WERI-Rb-1 (cell line): Measurements from ENCODE around the gene NR4A1.

Source experiments
- DNase-seq: peaks from one replicate; pipeline ENCODE4 v3.0.0-alpha.2; 2020
- H3K27ac ChIP-seq: fragments of 250-450 bp; sonication (Bioruptor Pico); 2 replicates; pipeline ENCODE4 v1.5.1; 2020; ENCODE audit warnings: mild to moderate bottlenecking, moderate library complexity
- H3K27me3 ChIP-seq: fragments of 250-450 bp; sonication (Bioruptor Pico); 2 replicates; pipeline ENCODE4 v1.5.1; 2021; ENCODE audit warnings: mild to moderate bottlenecking, low read depth, moderate library complexity; ENCODE audit not compliant: insufficient read depth, severe bottlenecking
- H3K36me3 ChIP-seq: fragments of 250-450 bp; sonication (Bioruptor Pico); 2 replicates; pipeline ENCODE4 v1.5.1; 2020; ENCODE audit warnings: mild to moderate bottlenecking, moderate library complexity
- H3K4me3 ChIP-seq: 2 replicates; pipeline ENCODE4 v1.5.1; 2011; ENCODE audit warnings: low read depth, mild to moderate bottlenecking, control low read depth, low read length
- H3K9me3 ChIP-seq: fragments of 250-450 bp; sonication (Bioruptor Pico); 2 replicates; pipeline ENCODE4 v1.5.1; 2021; ENCODE audit warnings: mild to moderate bottlenecking, moderate library complexity; ENCODE audit not compliant: severe bottlenecking
- CTCF ChIP-seq: IDR thresholded peaks from 2 replicates; pipeline ENCODE4 v1.5.1; 2011; ENCODE audit warnings: low read depth, mild to moderate bottlenecking, control low read depth, inconsistent platforms, low read length

The NR4A1 gene

GRCh38 chr12:52090291-52090690 lies 39.0 kb downstream of the NR4A1 start:
- peaks cover 78% of the 10 kb centered on the region for H3K27me3 ChIP-seq

GRCh38 chr12:52091061-52091460 lies 39.8 kb downstream of the NR4A1 start:
- peaks cover 74% of the 10 kb centered on the region for H3K27me3 ChIP-seq
- TF ChIP-seq CTCF = no peak
- DNase-seq = no peak

More at GRCh38 chr12:52090291-52090690, 39.0 kb downstream of the NR4A1 start:
- H3K9me3 ChIP-seq = no peaks in the 10 kb centered on the region
- no peak overlapping the region for H3K4me3 ChIP-seq
- DNase-seq = no peak
- no peaks in the 10 kb centered on the region for H3K36me3 ChIP-seq
- no peak for TF ChIP-seq CTCF
- no peak overlapping the region for H3K27ac ChIP-seq

GRCh38 chr12:52091869-52092268 lies 40.6 kb downstream of the NR4A1 start:
- Histone ChIP-seq H3K36me3 (no peaks in the 10 kb centered on the region), H3K4me3 (no peak overlapping the region), H3K9me3 (no peaks in the 10 kb centered on the region), H3K27me3 (peaks cover 69% of the 10 kb centered on the region), H3K27ac (no peak overlapping the region)
- DNase-seq = no peak
- TF ChIP-seq CTCF = no peak

More at GRCh38 chr12:52091061-52091460, 39.8 kb downstream of the NR4A1 start:
- Histone ChIP-seq H3K27ac (no peak overlapping the region), H3K9me3 (no peaks in the 10 kb centered on the region), H3K36me3 (no peaks in the 10 kb centered on the region), H3K4me3 (no peak overlapping the region)

- Histone ChIP-seq H3K36me3 (no peaks in the 10 kb centered on the region), H3K4me3 (no peak overlapping the region), H3K9me3 (no peaks in the 10 kb centered on the region), H3K27ac (no peak overlapping the region), H3K27me3 (peaks cover 62% of the 10 kb centered on the region)
- DNase-seq = no peak
- TF ChIP-seq CTCF = no peak
These were observed 42.1 kb downstream of the NR4A1 start for GRCh38 chr12:52093346-52093745.

GRCh38 chr12:52096332-52097044 lies 45.2 kb downstream of the NR4A1 start:
- Histone ChIP-seq H3K27me3 (peaks cover 42% of the 10 kb centered on the region), H3K36me3 (no peaks in the 10 kb centered on the region), H3K27ac (no peak overlapping the region), H3K4me3 (no peak overlapping the region), H3K9me3 (no peaks in the 10 kb centered on the region)
- no peak for TF ChIP-seq CTCF
- DNase-seq = no peak
